ENCODE results near the gene CSNK1G1. TPM values are rescaled to one million over a fixed set of nuclear protein-coding genes. Genes with fewer than 3 reads are reported as not detected.

Gene CSNK1G1
- total and polyA plus RNA-seq, 3 donors from 2014 or later = 32.7 to 77.5 (median 59.6) TPM

DNA sequence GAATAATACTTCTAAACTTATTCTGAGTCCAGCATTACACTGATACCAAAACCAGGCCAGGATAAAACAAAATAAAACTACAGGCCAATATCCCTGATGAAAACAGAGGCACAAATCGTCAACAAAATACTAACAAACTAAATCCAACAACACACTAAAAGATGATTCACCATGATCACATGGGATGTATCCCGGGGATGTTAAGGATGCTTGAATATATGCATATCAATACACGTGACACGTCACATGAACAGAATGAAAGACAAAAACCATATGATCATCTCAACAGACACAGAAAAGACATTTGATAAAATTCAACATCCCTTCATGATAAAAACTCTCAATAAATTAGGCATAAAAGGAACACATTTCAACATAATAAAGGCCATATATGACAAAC, 91.5 kb downstream of the CSNK1G1 start:
- TF ChIP-seq, protein P1, sequence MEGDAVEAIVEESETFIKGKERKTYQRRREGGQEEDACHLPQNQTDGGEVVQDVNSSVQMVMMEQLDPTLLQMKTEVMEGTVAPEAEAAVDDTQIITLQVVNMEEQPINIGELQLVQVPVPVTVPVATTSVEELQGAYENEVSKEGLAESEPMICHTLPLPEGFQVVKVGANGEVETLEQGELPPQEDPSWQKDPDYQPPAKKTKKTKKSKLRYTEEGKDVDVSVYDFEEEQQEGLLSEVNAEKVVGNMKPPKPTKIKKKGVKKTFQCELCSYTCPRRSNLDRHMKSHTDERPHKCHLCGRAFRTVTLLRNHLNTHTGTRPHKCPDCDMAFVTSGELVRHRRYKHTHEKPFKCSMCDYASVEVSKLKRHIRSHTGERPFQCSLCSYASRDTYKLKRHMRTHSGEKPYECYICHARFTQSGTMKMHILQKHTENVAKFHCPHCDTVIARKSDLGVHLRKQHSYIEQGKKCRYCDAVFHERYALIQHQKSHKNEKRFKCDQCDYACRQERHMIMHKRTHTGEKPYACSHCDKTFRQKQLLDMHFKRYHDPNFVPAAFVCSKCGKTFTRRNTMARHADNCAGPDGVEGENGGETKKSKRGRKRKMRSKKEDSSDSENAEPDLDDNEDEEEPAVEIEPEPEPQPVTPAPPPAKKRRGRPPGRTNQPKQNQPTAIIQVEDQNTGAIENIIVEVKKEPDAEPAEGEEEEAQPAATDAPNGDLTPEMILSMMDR (IDR thresholded peaks at IDR 0.05) = no peak
- TF ChIP-seq POLR2A (IDR thresholded peaks at IDR 0.05) = no peak
- no peaks in the 10 kb centered on the region for H3K4me1 ChIP-seq
- H3K4me3 ChIP-seq = no peak overlapping the region
- DNase-seq = no peak
- H3K9me3 ChIP-seq = no peaks in the 10 kb centered on the region
- no peak overlapping the region for H3K27ac ChIP-seq
- 94 to 96% methylated on average over 4 of the region's 4 CpGs for WGBS, 2 donors
- intact Hi-C loops (cut with DNase I; ENCODE audit: low total_unique reads) = no loop called here
- H3K36me3 ChIP-seq (ENCODE audit: low read depth, missing control alignments) = no peaks in the 10 kb centered on the region
- H3K27me3 ChIP-seq = no peaks in the 10 kb centered on the region

- TF ChIP-seq POLR2A (IDR thresholded peaks at IDR 0.05) = no peak
- TF ChIP-seq, protein P1 (IDR thresholded peaks at IDR 0.05) = no peak
- 91 to 95% methylated on average over 2 of the region's 2 CpGs for WGBS, 2 donors
- Histone ChIP-seq H3K4me1 (no peaks in the 10 kb centered on the region), H3K27ac (no peak overlapping the region), H3K27me3 (no peaks in the 10 kb centered on the region), H3K4me3 (no peak overlapping the region), H3K9me3 (no peaks in the 10 kb centered on the region), H3K36me3 (ENCODE audit: low read depth, missing control alignments) (no peaks in the 10 kb centered on the region)
- DNase-seq = no peak
- intact Hi-C loops (cut with DNase I; ENCODE audit: low total_unique reads) = no loop called here
These were observed 92.4 kb downstream of the CSNK1G1 start for GRCh38 chr15:64263567-64263966.

DNA sequence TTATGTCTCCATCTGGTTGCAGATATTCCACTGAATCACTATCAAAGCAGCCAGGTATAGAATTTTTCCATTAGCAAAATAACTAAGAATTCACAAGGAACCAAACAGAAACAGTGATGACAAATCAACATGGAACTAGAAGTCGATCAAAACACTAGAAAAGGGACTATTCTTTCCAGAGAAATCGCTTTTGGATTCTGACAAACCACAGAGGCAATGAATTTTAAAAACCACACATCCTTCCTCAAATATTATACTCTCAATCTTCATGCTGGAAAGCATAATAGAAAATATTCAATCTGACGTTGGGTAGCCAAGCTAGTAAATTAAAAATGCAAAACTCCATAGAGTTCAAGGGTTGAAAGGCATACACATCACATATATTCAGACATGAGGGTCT, 99.9 kb downstream of the CSNK1G1 start:
- H3K4me3 ChIP-seq = no peak overlapping the region
- H3K27me3 ChIP-seq = no peaks in the 10 kb centered on the region
- H3K4me1 ChIP-seq = no peaks in the 10 kb centered on the region
- DNase-seq = no peak
- no peaks in the 10 kb centered on the region for H3K9me3 ChIP-seq
- 82 to 89% methylated on average over 3 of the region's 3 CpGs for WGBS, 2 donors
- no peak overlapping the region for H3K27ac ChIP-seq
- H3K36me3 ChIP-seq (ENCODE audit: low read depth, missing control alignments) = no peaks in the 10 kb centered on the region
- intact Hi-C loops (cut with DNase I; ENCODE audit: low total_unique reads) = no loop called here
- TF ChIP-seq, protein P1 (IDR thresholded peaks at IDR 0.05) = no peak
- TF ChIP-seq POLR2A (IDR thresholded peaks at IDR 0.05) = no peak

DNA sequence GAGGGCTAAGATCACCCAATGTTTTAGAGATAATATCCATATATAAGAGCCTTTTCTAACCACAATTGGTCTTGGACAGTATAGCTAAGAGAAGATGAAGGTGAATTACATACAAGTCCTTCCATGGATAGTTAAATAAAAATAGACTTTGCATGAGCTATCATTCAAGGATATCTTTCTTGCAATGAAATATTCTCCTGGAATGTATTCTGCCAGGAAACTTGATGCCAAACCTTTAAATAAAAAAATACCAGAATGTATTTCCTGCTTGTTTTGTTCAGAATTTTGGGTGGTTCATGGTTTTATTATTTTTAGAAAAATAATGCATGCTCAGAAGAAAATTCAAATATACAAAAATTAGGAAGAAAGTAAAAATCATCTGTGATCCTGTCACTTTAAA, 104.3 kb downstream of the CSNK1G1 start:
- TF ChIP-seq POLR2A (IDR thresholded peaks at IDR 0.05) = no peak
- TF ChIP-seq, protein P1 (IDR thresholded peaks at IDR 0.05) = no peak
- intact Hi-C loops (cut with DNase I; ENCODE audit: low total_unique reads) = no loop called here
- Histone ChIP-seq H3K4me1 (no peaks in the 10 kb centered on the region), H3K4me3 (no peak overlapping the region), H3K36me3 (ENCODE audit: low read depth, missing control alignments) (no peaks in the 10 kb centered on the region), H3K27me3 (no peaks in the 10 kb centered on the region), H3K9me3 (no peaks in the 10 kb centered on the region), H3K27ac (no peak overlapping the region)
- no peak for DNase-seq

GRCh38 chr15:64251121-64251520, 104.9 kb downstream of the CSNK1G1 start:
- Histone ChIP-seq H3K4me1 (no peaks in the 10 kb centered on the region), H3K27me3 (no peaks in the 10 kb centered on the region), H3K36me3 (ENCODE audit: low read depth, missing control alignments) (no peaks in the 10 kb centered on the region), H3K27ac (no peak overlapping the region), H3K4me3 (no peak overlapping the region), H3K9me3 (no peaks in the 10 kb centered on the region)
- no peak for TF ChIP-seq POLR2A (IDR thresholded peaks at IDR 0.05)
- TF ChIP-seq, protein P1 (IDR thresholded peaks at IDR 0.05) = no peak
- DNase-seq = no peak
- WGBS, 2 donors = 88 to 90% methylated on average over 2 of the region's 2 CpGs
- intact Hi-C loops (cut with DNase I; ENCODE audit: low total_unique reads) = no loop called here
